GM18517 (cell line): Measurements from ENCODE around the gene TUBB4B.

ENCODE experiments used
- ATAC-seq: cut with Tn5 transposase; IDR thresholded peaks from one replicate; pipeline ENCODE4 v1.9.1; 2021; ENCODE audit warnings: mild to moderate bottlenecking, moderate library complexity; ENCODE audit not compliant: unreplicated experiment

Gene TUBB4B

GRCh38 chr9:137240841-137241489 is at the start of gene TUBB4B:
Gene TUBB4B, plus strand, starts transcription at chr9:137241287. Its CDS starts 74 bp downstream, at chr9:137241361.
- peak; percentile 76 for ATAC-seq

DNA sequence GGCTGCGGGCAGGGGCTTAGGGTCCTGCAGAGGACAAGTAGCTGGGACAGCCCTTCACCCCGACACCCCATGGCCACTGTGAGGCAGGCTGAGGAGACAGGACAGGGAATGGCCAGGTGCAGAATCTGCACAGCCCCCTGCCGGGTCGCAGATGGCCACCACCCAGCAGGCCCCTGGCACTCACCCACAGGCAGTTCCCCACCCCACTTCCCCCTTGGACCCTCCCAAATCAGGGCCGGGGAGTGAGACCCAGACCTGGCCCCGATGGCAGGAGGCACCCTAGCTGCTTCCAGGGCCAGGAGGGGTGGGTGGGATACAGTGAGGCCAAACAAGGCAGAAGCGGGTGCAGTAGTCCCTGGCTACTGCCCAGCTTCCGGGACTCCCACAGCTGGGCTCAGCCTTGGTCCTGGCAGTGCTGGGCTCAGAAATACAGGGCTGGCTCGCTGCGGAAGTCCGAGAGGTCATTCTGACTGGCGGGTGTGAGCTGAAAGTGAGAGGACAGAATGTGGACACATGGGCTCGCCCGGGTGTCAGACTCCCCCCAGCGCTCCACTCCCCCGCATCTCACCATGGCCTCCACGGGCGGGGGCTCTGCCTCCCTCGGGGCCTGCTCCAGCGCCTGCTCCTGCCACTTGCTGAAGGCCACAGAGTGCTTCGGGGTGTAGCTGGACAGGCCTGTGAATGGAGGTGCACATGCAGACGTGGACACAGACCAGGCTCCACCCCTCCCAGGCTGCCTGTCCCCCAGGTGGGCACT is 49.2 kb upstream of the TUBB4B start:
- ATAC-seq = no peak

GRCh38 chr9:137192448-137192780 is 48.7 kb upstream of the TUBB4B start:
- ATAC-seq = no peak

GRCh38 chr9:137192859-137193258 is 48.2 kb upstream of the TUBB4B start:
- ATAC-seq = no peak

- no peak for ATAC-seq
Measured at GRCh38 chr9:137193771-137194170, 47.3 kb upstream of the TUBB4B start.

DNA sequence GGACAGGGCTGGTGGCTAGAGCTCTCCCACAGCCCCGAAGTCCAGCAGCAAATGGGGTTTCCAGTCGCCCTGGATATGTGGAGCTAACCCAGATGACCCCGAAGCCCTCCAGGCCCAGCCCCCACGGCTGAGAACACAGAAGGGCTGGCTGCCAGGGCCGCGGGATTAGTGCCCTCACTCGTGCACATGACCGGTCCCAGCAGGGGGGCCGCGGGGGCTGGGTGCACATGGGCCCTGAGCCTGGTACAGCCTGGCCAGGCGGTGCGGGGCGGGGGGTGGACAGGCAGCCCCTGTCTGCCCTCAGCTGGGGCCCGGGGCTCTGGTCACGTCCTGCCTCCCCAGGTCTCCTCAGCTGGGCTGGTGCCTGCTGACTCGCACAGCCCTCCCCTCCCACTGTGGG is 46.7 kb upstream of the TUBB4B start:
- no peak for ATAC-seq

- ATAC-seq = no peak
Measured at GRCh38 chr9:137194909-137195308, 46.2 kb upstream of the TUBB4B start.

DNA sequence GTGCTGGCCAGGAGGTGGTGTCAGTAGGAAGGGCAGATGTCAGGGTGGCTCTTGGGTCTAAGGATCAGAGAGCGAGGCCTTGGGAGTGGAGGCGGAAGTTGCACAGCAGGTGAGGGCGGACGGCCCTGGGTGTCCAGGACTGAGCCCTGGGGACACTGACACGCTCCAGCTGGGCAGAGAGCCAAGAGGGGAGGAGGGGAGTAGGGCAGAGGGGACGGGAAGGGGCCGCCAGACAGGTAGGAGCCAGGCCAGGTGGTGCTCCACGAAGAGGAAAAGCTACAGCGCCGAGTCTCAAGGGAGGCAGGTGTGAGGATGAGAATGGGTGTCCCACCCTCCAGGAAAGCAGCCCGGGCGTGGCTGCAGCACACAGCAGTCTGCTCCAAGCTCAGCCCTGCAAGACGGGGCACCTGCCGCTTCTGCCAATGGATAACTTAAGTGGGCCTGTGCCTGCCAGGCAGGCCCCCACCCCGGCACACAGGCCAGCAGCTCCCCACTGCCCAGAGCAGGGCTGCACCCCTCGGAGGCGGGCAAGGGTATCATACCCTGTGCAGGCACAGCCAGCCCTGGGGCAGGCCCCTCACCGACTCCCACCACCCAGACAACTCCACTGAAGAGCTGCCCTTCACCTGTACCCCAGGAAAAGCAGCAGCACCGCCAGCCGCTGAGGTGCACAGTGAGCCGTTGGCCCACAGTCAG is 45.4 kb upstream of the TUBB4B start:
- no peak for ATAC-seq

- ATAC-seq = no peak
Measured at GRCh38 chr9:137198051-137198901, 42.8 kb upstream of the TUBB4B start.

GRCh38 chr9:137198902-137199283 is 42.2 kb upstream of the TUBB4B start:
- ATAC-seq = no peak

GRCh38 chr9:137199411-137200121 is 41.5 kb upstream of the TUBB4B start:
- no peak for ATAC-seq

- ATAC-seq = peak; percentile 87
Measured at GRCh38 chr9:137200311-137201204, 40.5 kb upstream of the TUBB4B start, which contains the start of gene TPRN. Gene TPRN, minus strand, starts transcription at chr9:137200741. Its CDS starts 30 bp downstream, at chr9:137200711.

DNA sequence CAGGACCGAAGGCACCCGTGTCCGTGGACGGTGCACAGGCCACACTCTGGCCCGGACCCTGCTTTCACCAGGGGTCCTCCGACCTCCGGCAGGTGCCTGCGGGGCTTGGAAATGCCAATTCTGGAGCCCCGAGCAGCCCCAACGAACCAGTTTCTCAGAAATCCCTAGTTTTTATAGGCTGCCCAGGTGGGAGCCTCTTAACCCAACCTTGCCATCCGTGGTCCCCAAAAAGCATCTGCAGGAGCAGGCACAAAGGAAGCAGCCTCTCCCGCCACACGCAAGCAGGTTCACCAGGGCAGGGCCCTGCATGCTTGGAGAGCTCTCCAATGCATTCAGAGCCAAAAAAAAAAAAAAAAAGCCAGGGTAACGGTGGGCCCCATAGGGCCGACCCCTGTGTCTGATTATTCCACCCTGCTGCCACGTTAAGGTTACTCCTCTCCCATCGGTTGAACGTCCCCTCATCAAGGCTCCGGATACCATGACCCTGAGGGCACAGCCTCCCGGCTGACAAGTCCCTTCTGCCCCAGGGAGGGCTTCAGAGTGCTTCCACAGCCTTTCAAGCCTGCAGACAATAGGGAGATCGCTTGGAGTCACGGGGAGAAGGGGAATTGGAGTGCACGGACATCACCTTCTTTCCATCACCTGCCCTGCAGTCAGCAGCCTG is 39.8 kb upstream of the TUBB4B start:
- ATAC-seq = no peak

- no peak for ATAC-seq
Measured at GRCh38 chr9:137202966-137203365, 38.1 kb upstream of the TUBB4B start.

DNA sequence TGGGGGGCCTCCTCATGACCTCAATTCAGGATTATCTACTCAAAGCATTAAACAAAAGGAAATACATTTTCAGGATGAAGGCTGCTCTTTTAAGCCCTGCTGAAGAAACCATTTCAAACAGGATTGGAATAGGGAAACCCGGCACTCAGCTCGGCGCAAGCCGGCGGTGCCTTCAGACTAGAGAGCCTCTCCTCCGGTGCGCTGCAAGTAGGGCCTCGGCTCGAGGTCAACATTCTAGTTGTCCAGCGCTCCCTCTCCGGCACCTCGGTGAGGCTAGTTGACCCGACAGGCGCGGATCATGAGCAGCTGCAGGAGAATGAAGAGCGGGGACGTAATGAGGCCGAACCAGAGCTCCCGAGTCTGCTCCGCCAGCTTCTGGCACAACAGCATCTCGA is 36.4 kb upstream of the TUBB4B start:
- no peak for ATAC-seq

- ATAC-seq = no peak
Measured at GRCh38 chr9:137205126-137206069, 35.7 kb upstream of the TUBB4B start, which contains the start of the genes NDOR1 and TMEM203. Gene NDOR1, plus strand, starts transcription at chr9:137205700. Its CDS starts 78 bp downstream, at chr9:137205778. Gene TMEM203, minus strand, starts transcription at chr9:137205648. Its CDS starts 234 bp downstream, at chr9:137205414.

GRCh38 chr9:137206602-137207001 is 34.5 kb upstream of the TUBB4B start:
- ATAC-seq = no peak

DNA sequence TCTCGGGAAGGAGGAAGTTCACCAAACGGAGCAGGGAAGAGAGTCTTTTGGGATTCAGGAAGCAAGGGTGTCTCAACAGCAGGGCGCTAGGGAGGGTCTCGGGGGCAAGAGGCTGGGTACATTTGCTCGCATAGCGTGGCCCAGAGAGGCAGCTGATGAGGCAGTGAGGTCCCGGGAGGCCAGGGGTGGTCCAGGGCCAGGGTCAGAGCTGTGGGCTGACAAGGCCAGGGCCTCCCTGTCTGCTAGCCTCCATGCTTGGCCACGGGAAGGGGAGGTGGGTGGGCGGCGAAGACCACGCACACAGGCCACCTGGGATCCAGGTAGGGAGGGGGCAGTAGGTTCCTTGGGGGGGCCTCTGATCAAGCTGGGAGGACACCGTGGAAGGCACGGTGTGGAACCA is 29.6 kb upstream of the TUBB4B start:
- no peak for ATAC-seq
